ENCODE data around the gene SMARCAL1.

- no peak for TF ChIP-seq CTCF (IDR thresholded peaks at IDR 0.05)
- TF ChIP-seq POLR2A (IDR thresholded peaks at IDR 0.05): no peak
These were observed 12.0 kb downstream of the SMARCAL1 start for GRCh38 chr2:216424274-216424673.
